HG02588 (cell line): Measurements from ENCODE around the gene CDKN2AIP.

ENCODE experiments used
- ATAC-seq: cut with Tn5 transposase; IDR thresholded peaks from one replicate; pipeline ENCODE4 v1.9.1; 2021; ENCODE audit warnings: mild to moderate bottlenecking, moderate library complexity; ENCODE audit not compliant: unreplicated experiment

CDKN2AIP gene

GRCh38 chr4:183444214-183445096 is at the start of gene CDKN2AIP:
Gene CDKN2AIP (plus strand): TSS chr4:183444636. CDS start chr4:183444798, 162 bp downstream.
- ATAC-seq: peak; percentile 87

- ATAC-seq: no peak
Observed at GRCh38 chr4:183395395-183395794, 49.0 kb upstream of the CDKN2AIP start.

- no peak for ATAC-seq
Observed at GRCh38 chr4:183396227-183396637, 48.2 kb upstream of the CDKN2AIP start.

- no peak for ATAC-seq
Observed at GRCh38 chr4:183397741-183398297, 46.6 kb upstream of the CDKN2AIP start.

- peak; percentile 94 for ATAC-seq
Observed at GRCh38 chr4:183398298-183399125, 45.9 kb upstream of the CDKN2AIP start.

- ATAC-seq: no peak
Observed at GRCh38 chr4:183399126-183399522, 45.3 kb upstream of the CDKN2AIP start.

- ATAC-seq: no peak
Observed at GRCh38 chr4:183399616-183400015, 44.8 kb upstream of the CDKN2AIP start.

- ATAC-seq: no peak
Observed at GRCh38 chr4:183400035-183400434, 44.4 kb upstream of the CDKN2AIP start.

GRCh38 chr4:183401473-183401872 is 43.0 kb upstream of the CDKN2AIP start:
- ATAC-seq: no peak

GRCh38 chr4:183402771-183403170 is 41.7 kb upstream of the CDKN2AIP start:
- no peak for ATAC-seq

GRCh38 chr4:183403486-183403885 is 41.0 kb upstream of the CDKN2AIP start:
- no peak for ATAC-seq

- no peak for ATAC-seq
Observed at GRCh38 chr4:183403961-183404360, 40.5 kb upstream of the CDKN2AIP start.

GRCh38 chr4:183405303-183405702 is 39.1 kb upstream of the CDKN2AIP start:
- no peak for ATAC-seq

GRCh38 chr4:183407128-183407585 is 37.3 kb upstream of the CDKN2AIP start:
- peak; percentile 91 for ATAC-seq

GRCh38 chr4:183407635-183408464 is 36.6 kb upstream of the CDKN2AIP start:
- no peak for ATAC-seq

GRCh38 chr4:183408796-183409195 is 35.6 kb upstream of the CDKN2AIP start:
- ATAC-seq: no peak

- ATAC-seq: no peak
Observed at GRCh38 chr4:183409483-183409882, 35.0 kb upstream of the CDKN2AIP start.

GRCh38 chr4:183409934-183410333 is 34.5 kb upstream of the CDKN2AIP start:
- ATAC-seq: no peak

GRCh38 chr4:183411291-183411861 is 33.1 kb upstream of the CDKN2AIP start:
- peak; percentile 52 for ATAC-seq

GRCh38 chr4:183412821-183413220 is 31.6 kb upstream of the CDKN2AIP start:
- ATAC-seq: no peak
